H1 (cell line): ENCODE results near the gene HELZ2. TPM values are rescaled to one million over a fixed set of nuclear protein-coding genes. Genes with fewer than 3 reads are reported as not detected.
A peak's percentile ranks its signal among the peaks of the same experiment; 100 is the strongest.

Source experiments
- CTCF ChIA-PET: fragments of 300-600 bp; sonication (Branson Sonifier 250); formaldehyde crosslinking; loops from one replicate; lab custom pipeline; 2021; ENCODE audit not compliant: partially characterized antibody; lab: Charles Lee
- POLR2A ChIA-PET: fragments of 300-600 bp; sonication (Branson Sonifier 250); formaldehyde crosslinking; loops from one replicate; lab custom pipeline; 2021; ENCODE audit warnings: inconsistent platforms; ENCODE audit not compliant: partially characterized antibody; lab: Charles Lee
- DNase-seq, 2 experiments: peaks; one replicate each; pipeline versions ENCODE4 v3.0.0 to v3.0.0-alpha.2; 2010 to 2022; ENCODE audit warnings: low spot score in 2 of 2, low read depth in 1 of 2, mixed read lengths in 1 of 2
- FAIRE-seq: peaks from 2 replicates; lab custom pipeline; 2011; peaks lifted over from hg19 to GRCh38; lab: Jason Lieb, UNC
- H2AFZ ChIP-seq: 2 replicates; pipeline ENCODE4 v1.8.1; 2012; ENCODE audit warnings: low read length, inconsistent platforms
- H2AK5ac ChIP-seq: 2 replicates; pipeline ENCODE4 v1.6.1; 2013; ENCODE audit warnings: low read depth, low read length
- H2BK120ac ChIP-seq: replicated peaks from 2 replicates; pipeline ENCODE3; 2013; ENCODE audit warnings: low read depth, low read length, inconsistent platforms
- H2BK12ac ChIP-seq: 2 replicates; pipeline ENCODE4 v1.6.1; 2013; ENCODE audit warnings: low read depth, low read length
- H2BK15ac ChIP-seq: 2 replicates; pipeline ENCODE4 v1.6.1; 2013; ENCODE audit warnings: low read length
- H2BK20ac ChIP-seq: 2 replicates; pipeline ENCODE4 v1.6.1; 2013; ENCODE audit warnings: low read length
- H2BK5ac ChIP-seq: 2 replicates; pipeline ENCODE4 v1.6.1; 2013; ENCODE audit warnings: low read depth, low read length
- H3K14ac ChIP-seq: 2 replicates; pipeline ENCODE4 v1.6.1; 2013; ENCODE audit warnings: inconsistent platforms; ENCODE audit not compliant: insufficient read length
- H3K18ac ChIP-seq: 2 replicates; pipeline ENCODE4 v1.6.1; 2013; ENCODE audit warnings: low read length; ENCODE audit errors: extremely low read depth
- H3K23ac ChIP-seq: 2 replicates; pipeline ENCODE4 v1.6.1; 2013; ENCODE audit warnings: inconsistent platforms; ENCODE audit not compliant: insufficient read length
- H3K23me2 ChIP-seq: 2 replicates; pipeline ENCODE4 v1.6.1; 2013; ENCODE audit warnings: low read depth, low read length
- H3K27ac ChIP-seq: 2 replicates; pipeline ENCODE4 v1.6.1; 2011; ENCODE audit warnings: low read depth, low read length, inconsistent platforms
- H3K27me3 ChIP-seq, 4 experiments: replicated peaks in 1 of 4; 1 replicate in 1 of 4; 2 replicates in 3 of 4; pipeline versions ENCODE4 v1.6.1 to v1.8.1; 2011 to 2013; ENCODE audit warnings: low read length in 3 of 4, mild to moderate bottlenecking in 3 of 4, inconsistent platforms in 2 of 4, mixed read lengths in 2 of 4, moderate library complexity in 1 of 4; ENCODE audit not compliant: control insufficient read depth in 3 of 4, insufficient read depth in 3 of 4; ENCODE audit errors: extremely low read depth in 1 of 4
- H3K36me3 ChIP-seq, 4 experiments: 2 replicates each; pipeline versions ENCODE4 v1.6.1 to v1.8.1; 2011 to 2013; ENCODE audit warnings: mild to moderate bottlenecking in 4 of 4, low read length in 3 of 4, moderate library complexity in 2 of 4, control low read depth in 1 of 4, inconsistent platforms in 1 of 4; ENCODE audit not compliant: insufficient read depth in 4 of 4, control insufficient read depth in 2 of 4
- H3K4ac ChIP-seq: replicated peaks from 2 replicates; pipeline ENCODE3; 2013; ENCODE audit warnings: low read length, low read depth, mixed read lengths, inconsistent platforms; ENCODE audit not compliant: insufficient read length
- H3K4me1 ChIP-seq, 4 experiments: replicated peaks in 1 of 4; 1 replicate in 1 of 4; 2 replicates in 3 of 4; pipeline versions ENCODE4 v1.6.1 to v1.8.1; 2011 to 2013; ENCODE audit warnings: low read length in 3 of 4, inconsistent platforms in 2 of 4, mixed read lengths in 1 of 4; ENCODE audit not compliant: insufficient read depth in 4 of 4, control insufficient read depth in 3 of 4
- H3K4me2 ChIP-seq, 2 experiments: 2 replicates each; pipeline versions ENCODE4 v1.6.1 to v1.8.1; 2011 to 2013; ENCODE audit warnings: low read depth in 2 of 2, low read length in 2 of 2, control low read depth in 1 of 2, inconsistent platforms in 1 of 2, mild to moderate bottlenecking in 1 of 2; ENCODE audit not compliant: insufficient read depth in 1 of 2
- H3K4me3 ChIP-seq, 4 experiments: fragments of 200-600, 300-600 bp in 1 of 4; sonication (generic), shearing (Covaris generic), sonication (Bioruptor Twin) in 1 of 4; 2 replicates each; pipeline versions ENCODE4 v1.5.1 to v1.8.1; 2011 to 2016; ENCODE audit warnings: low read length in 4 of 4, low read depth in 3 of 4, control low read depth in 2 of 4, inconsistent platforms in 2 of 4, mild to moderate bottlenecking in 2 of 4, mixed read lengths in 1 of 4, moderate library complexity in 1 of 4; ENCODE audit not compliant: insufficient read depth in 2 of 4; ENCODE audit errors: extremely low read depth in 1 of 4
- H3K56ac ChIP-seq: replicated peaks from 2 replicates; pipeline ENCODE3; 2013; ENCODE audit warnings: low read depth, mild to moderate bottlenecking, mixed read lengths, low read length, inconsistent platforms; ENCODE audit not compliant: insufficient read length
- H3K79me1 ChIP-seq: 2 replicates; pipeline ENCODE4 v1.6.1; 2013; ENCODE audit warnings: low read depth, low read length, control low read depth
- H3K79me2 ChIP-seq, 2 experiments: 2 replicates each; pipeline versions ENCODE4 v1.6.1 to v1.8.1; 2012 to 2013; ENCODE audit warnings: low read length in 2 of 2, mild to moderate bottlenecking in 2 of 2, inconsistent platforms in 1 of 2; ENCODE audit not compliant: insufficient read depth in 2 of 2, control insufficient read depth in 1 of 2
- H3K9ac ChIP-seq, 4 experiments: replicated peaks in 1 of 4; 1 replicate in 1 of 4; 2 replicates in 3 of 4; pipeline versions ENCODE4 v1.6.1 to v1.8.1; 2011 to 2013; ENCODE audit warnings: low read depth in 3 of 4, low read length in 3 of 4, control low read depth in 2 of 4, mild to moderate bottlenecking in 2 of 4, moderate library complexity in 2 of 4, inconsistent platforms in 1 of 4; ENCODE audit errors: extremely low read depth in 1 of 4
- H3K9me3 ChIP-seq, 2 experiments: 2 replicates each; pipeline versions ENCODE4 v1.6.1 to v1.8.1; 2012 to 2013; ENCODE audit warnings: mild to moderate bottlenecking in 2 of 2, moderate library complexity in 2 of 2, control low read depth in 1 of 2, inconsistent platforms in 1 of 2, low read depth in 1 of 2, low read length in 1 of 2, mixed read lengths in 1 of 2; ENCODE audit not compliant: insufficient read depth in 2 of 2
- H4K20me1 ChIP-seq, 2 experiments: replicated peaks in 1 of 2; 2 replicates each; pipeline versions ENCODE3 to v1.8.1; 2011 to 2013; ENCODE audit warnings: inconsistent platforms in 2 of 2, low read length in 2 of 2, mild to moderate bottlenecking in 1 of 2; ENCODE audit not compliant: insufficient read depth in 2 of 2, control insufficient read depth in 1 of 2
- H4K5ac ChIP-seq: 2 replicates; pipeline ENCODE4 v1.6.1; 2013; ENCODE audit warnings: low read length, low read depth, mixed read lengths, inconsistent platforms; ENCODE audit not compliant: insufficient read length
- H4K8ac ChIP-seq: 2 replicates; pipeline ENCODE4 v1.8.0; 2013; ENCODE audit warnings: mild to moderate bottlenecking, moderate library complexity, low read length, inconsistent platforms; ENCODE audit not compliant: insufficient read depth; ENCODE audit errors: extremely low read depth
- H4K91ac ChIP-seq: replicated peaks from 2 replicates; pipeline ENCODE3; 2013; ENCODE audit warnings: low read length, mixed read lengths, inconsistent platforms; ENCODE audit not compliant: insufficient read length
- KDM1A ChIP-seq: fragments of 200-600, 300-600 bp; sonication (generic); IDR thresholded peaks from 2 replicates; pipeline ENCODE4 v1.7.1; 2016; ENCODE audit warnings: mild to moderate bottlenecking, low read length, borderline replicate concordance
- USF2 ChIP-seq: IDR thresholded peaks from 2 replicates; pipeline ENCODE4 v1.6.1; 2011; ENCODE audit warnings: low read length, improper control_type of control experiment
- WGBS, 2 experiments: shearing (Covaris generic) in 1 of 2; methylation state at CpG; one replicate each; pipeline versions ENCODE4 v1.1.6 to v1.1.7; 2013 to 2015; ENCODE audit warnings: low lambda C conversion rate in 2 of 2, mixed read lengths in 2 of 2, inconsistent platforms in 1 of 2, low coverage in 1 of 2, missing lambda C conversion rate in 1 of 2; ENCODE audit not compliant: insufficient replicate concordance in 2 of 2, insufficient coverage in 1 of 2, insufficient read length in 1 of 2; ENCODE audit errors: extremely low coverage in 1 of 2, missing lambda C conversion rate in 1 of 2; 5-methylcytosine and 5-hydroxymethylcytosine counted together
- polyA plus RNA-seq, 7 experiments: library from polyadenylated mRNA; depleted of rRNA in 3 of 7; stranded (reverse) in 5 of 7; unstranded in 2 of 7; fragments of >200 nt in 5 of 7; fragments of 200-250 nt in 2 of 7; gene quantifications; 1 replicate in 5 of 7; 2 replicates in 1 of 7; 4 replicates in 1 of 7; pipeline versions ENCODE4 v1.2.1 to v1.2.3, GENCODE V29; 2011 to 2013; ENCODE audit warnings: missing spikeins in 2 of 7, mixed read lengths in 2 of 7
- total RNA-seq: library from RNA; stranded (reverse); fragmentation: NEBNext Ultra II Directional; extraction: Animal tissue kit (Norgen Biotek cat#: 25700); gene quantifications from 2 replicates; pipeline ENCODE4 v1.2.1, GENCODE V29; 2021
- TF ChIP-seq, protein P1 (sequence below): IDR thresholded peaks from 2 replicates; pipeline ENCODE4 v1.6.1; 2012; ENCODE audit warnings: low read length, inconsistent platforms

The HELZ2 gene
- total and polyA plus RNA-seq, 2 of the 8 experiments (the other 6 are each of a cell fraction or from before 2014, with no cell fraction given) = 7.9 to 17.5 TPM

DNA sequence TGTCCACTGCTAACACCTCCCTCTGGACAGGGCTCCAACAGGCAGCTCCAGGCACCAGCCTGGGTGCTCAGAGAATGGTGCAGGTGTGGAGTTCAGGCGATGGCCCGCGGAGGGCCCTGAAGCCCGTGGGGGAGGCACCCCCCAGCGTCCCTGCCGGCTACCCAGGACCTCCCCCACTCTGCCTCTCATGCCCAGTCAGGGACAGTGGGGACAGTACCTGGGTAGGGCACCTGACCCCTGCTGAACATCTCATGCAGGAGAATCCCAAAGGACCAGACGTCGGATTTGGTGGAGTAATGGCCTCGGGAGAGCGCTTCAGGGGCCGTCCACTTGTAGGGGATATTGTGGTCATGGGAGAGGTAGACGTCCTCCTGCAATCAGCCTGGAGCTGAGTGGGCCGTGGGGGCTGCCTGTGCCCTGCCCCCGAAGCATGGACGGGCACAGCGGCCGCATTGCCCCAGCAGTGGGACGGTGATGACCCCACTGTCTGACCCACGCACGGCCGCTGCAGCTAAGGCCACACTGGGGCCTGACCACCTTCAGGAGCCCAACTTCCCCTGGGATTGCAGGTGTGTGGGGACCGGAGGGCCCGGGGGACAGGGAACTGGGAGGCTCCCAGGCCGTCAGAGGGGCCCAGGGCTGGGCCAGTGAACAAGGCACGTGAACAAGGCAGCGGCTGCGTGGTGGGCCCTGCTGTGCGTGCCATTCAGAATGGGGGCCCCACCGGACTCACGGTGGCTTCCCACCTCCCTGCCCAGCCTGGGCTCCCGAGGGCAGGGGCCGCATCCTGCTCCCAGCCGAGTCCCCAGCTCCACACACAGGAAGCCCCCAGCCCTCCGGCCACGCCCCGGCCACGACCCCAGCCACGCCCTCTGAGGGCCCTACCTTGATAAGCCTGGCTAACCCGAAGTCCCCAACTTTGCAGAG, 43.9 kb downstream of the HELZ2 start:
- no peak overlapping the region for H3K4me3 ChIP-seq
- H2BK20ac ChIP-seq = no peak overlapping the region
- FAIRE-seq (no peak), DNase-seq (no peak)
- CTCF ChIA-PET = interaction anchor here (0.8 to 1.9 kb wide), 6 partner anchors 11 to 88 kb away, joined by 3 to 5 read pairs (median 4); partner anchors contain the start of gene HELZ2
- H4K91ac ChIP-seq = no peak overlapping the region
- POLR2A ChIA-PET = interaction anchor here (0.9 to 7.8 kb wide), 7 partner anchors 8 to 418 kb away, joined by 3 to 59 read pairs (median 3); partner anchors contain the start of gene PPDPF
- no peak overlapping the region for H4K5ac ChIP-seq
- peaks cover 3% of the 10 kb centered on the region; the same call in 1 of the 2 replicates for H3K23me2 ChIP-seq
- H3K23ac ChIP-seq = no peak overlapping the region
- H4K8ac ChIP-seq = peak overlapping the region; percentile 11; the same call in 1 of the 2 replicates
- H3K9ac ChIP-seq = no peak overlapping the region
- H2BK15ac ChIP-seq = no peak overlapping the region
- no peak overlapping the region for H2BK12ac ChIP-seq
- no peak overlapping the region for H2AFZ ChIP-seq
- H3K18ac ChIP-seq = no peak overlapping the region
- H3K4ac ChIP-seq = no peak overlapping the region
- no peak overlapping the region for H2BK120ac ChIP-seq
- H4K20me1 ChIP-seq = peaks cover 0 to 3% of the 10 kb centered on the region in 2 experiments
- H3K79me2 ChIP-seq = no peaks in the 10 kb centered on the region
- no peak overlapping the region for H3K56ac ChIP-seq
- 88% methylated on average over 39 of the region's 39 CpGs; no CpG with 5 or more reads in 1 of the 2 experiments for WGBS, 2 experiments
- no peak overlapping the region for H3K14ac ChIP-seq
- TF ChIP-seq, protein P1, sequence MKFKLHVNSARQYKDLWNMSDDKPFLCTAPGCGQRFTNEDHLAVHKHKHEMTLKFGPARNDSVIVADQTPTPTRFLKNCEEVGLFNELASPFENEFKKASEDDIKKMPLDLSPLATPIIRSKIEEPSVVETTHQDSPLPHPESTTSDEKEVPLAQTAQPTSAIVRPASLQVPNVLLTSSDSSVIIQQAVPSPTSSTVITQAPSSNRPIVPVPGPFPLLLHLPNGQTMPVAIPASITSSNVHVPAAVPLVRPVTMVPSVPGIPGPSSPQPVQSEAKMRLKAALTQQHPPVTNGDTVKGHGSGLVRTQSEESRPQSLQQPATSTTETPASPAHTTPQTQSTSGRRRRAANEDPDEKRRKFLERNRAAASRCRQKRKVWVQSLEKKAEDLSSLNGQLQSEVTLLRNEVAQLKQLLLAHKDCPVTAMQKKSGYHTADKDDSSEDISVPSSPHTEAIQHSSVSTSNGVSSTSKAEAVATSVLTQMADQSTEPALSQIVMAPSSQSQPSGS = no peak
- TF ChIP-seq KDM1A (no peak), USF2 (no peak)
- no peaks in the 10 kb centered on the region; the same call in 1 of the 2 replicates for H3K79me1 ChIP-seq
- H3K4me1 ChIP-seq = peaks cover 0 to 9% (median under 1%) of the 10 kb centered on the region in 4 experiments; a peak in 5 of 7 replicates
- no peak overlapping the region for H2AK5ac ChIP-seq
- H3K27ac ChIP-seq = no peak overlapping the region
- no peak overlapping the region for H3K4me2 ChIP-seq
- no peak overlapping the region for H2BK5ac ChIP-seq
- no peaks in the 10 kb centered on the region for H3K36me3 ChIP-seq
- no peaks in the 10 kb centered on the region for H3K27me3 ChIP-seq
- no peaks in the 10 kb centered on the region for H3K9me3 ChIP-seq
